GM19372 (cell line): ENCODE data around the gene PEBP1.
"Not testable (repeated sequence)": the region's sequence is repeated elsewhere in the genome, so short reads cannot be mapped to it uniquely, and the experiment has no call there.

Source experiments
- ATAC-seq: cut with Tn5 transposase; IDR thresholded peaks from one replicate; pipeline ENCODE4 v1.9.1; 2021; ENCODE audit warnings: mild to moderate bottlenecking, low read depth, moderate library complexity; ENCODE audit not compliant: unreplicated experiment

PEBP1 gene

DNA sequence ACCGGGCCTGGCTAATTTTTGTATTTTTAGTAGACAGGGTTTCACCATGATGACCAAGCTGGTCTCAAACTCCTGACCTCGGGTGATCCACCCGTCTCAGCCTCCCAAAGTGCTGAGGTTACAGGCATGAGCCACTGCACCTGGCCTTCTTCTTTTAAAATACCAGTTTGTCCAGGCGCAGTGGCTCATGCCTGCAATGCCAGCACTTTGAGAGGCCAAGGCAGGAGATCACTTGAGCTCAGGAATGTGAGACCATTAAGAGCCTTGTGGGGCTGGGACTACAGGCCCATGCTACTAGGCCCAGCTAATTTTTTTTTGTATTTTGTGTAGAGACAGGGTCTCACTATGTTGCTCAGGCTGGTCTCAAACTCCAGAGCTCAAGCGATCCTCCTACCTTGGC, 8.1 kb upstream of the PEBP1 start:
- ATAC-seq: no peak

DNA sequence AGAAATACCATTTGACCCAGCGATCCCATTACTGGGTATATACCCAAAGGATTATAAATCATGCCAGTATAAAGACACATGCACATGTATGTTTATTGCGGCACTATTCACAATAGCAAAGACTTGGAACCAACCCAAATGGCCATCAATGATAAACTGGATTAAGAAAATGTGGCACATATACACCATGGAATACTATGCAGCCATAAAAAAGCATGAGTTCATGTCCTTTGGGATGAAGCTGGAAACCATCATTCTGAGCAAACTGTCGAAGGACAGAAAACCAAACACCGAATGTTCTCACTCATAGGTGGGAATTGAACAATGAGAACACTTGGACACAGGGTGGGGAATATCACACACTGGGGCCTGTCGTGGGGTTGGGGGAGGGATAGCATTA, 6.5 kb upstream of the PEBP1 start:
- not testable (repeated sequence) for ATAC-seq

DNA sequence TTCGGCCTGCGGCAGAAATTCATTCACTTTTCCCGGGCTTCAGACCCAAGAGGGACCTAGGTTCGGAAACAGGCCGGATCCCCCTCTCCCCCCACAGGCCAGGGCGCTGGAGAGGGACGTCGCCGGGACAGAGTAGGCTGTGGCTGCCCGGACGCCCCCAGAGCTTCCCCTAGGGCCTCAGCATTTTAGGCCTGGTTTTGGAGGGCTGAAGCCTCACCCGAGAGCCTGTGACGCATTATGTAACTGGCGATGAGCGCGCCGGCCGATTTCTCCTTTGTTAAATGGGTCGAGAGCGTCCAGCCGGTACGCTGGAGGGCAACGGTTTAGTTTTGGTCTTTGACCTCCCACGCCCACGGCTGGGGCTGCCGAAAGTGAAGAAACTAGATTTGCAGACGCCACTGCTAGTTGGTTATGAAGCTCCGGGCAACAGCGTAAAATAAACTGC, 657 bp downstream of the PEBP1 start:
- ATAC-seq: peak; percentile 35

DNA sequence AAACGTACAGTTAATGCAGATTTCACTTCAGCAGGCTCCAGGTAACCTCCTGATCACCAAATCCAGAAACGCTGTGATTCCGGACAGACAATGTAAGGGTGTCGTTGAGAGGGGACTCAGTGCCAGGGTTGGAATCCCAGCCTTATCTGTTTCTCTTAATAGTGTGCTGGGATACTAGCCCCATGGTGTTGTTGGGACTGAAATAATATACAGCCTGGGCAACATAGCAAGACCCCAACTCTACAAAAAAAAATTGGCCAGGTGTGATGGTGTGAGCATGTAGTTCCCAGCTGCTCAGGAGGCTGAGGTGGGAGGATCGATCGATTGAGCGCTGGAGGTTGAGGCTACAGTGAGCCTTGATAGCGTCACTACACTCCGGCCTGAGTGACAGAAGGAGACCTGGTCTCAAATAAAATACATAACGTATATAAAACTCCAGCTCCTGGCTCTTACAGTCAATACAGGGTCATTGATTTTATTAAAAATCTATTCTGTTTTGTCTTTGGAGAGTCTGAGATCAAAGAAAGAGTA, 1.3 kb downstream of the PEBP1 start:
- ATAC-seq: no peak

DNA sequence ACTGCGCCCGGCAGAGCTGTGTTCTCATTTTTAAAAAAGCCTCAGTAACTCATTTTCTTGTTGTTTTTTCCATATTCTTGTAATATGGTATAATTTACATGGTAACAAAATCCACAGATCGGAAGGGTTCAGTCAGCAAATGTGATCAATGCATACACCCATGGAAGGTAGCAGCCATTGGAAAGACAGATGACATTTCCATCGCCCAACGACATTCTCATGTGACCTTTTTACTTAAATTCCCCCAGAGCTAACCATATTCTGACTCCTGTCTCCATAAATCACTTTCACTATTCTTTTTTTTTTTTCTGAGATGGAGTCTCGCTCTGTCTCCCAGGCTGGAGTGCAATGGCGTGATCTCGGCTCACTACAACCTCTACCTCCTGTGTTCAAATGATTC, 4.9 kb downstream of the PEBP1 start:
- ATAC-seq: no peak

DNA sequence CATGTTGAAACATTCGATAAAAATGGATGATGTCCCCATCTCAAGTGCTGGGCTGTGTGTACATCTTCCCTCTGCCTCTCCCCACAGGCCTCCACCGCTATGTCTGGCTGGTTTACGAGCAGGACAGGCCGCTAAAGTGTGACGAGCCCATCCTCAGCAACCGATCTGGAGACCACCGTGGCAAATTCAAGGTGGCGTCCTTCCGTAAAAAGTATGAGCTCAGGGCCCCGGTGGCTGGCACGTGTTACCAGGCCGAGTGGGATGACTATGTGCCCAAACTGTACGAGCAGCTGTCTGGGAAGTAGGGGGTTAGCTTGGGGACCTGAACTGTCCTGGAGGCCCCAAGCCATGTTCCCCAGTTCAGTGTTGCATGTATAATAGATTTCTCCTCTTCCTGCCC, 8.6 kb downstream of the PEBP1 start:
- no peak for ATAC-seq

DNA sequence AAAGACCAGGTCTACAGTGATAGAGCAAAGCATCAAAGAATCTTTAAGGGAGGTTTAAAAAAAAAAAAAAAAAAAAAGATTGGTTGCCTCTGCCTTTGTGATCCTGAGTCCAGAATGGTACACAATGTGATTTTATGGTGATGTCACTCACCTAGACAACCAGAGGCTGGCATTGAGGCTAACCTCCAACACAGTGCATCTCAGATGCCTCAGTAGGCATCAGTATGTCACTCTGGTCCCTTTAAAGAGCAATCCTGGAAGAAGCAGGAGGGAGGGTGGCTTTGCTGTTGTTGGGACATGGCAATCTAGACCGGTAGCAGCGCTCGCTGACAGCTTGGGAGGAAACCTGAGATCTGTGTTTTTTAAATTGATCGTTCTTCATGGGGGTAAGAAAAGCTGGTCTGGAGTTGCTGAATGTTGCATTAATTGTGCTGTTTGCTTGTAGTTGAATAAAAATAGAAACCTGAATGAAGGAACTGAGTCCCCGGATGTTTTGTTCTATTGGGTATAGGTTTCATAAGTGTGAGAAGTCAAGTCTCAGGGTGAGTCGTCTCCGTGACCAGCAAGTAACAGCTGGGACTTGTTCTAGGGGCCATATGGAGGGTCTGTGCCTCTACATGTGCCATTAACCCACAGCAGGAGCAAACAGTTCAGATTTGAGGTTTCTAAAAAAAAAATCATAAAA, 9.3 kb downstream of the PEBP1 start:
- ATAC-seq: no peak

DNA sequence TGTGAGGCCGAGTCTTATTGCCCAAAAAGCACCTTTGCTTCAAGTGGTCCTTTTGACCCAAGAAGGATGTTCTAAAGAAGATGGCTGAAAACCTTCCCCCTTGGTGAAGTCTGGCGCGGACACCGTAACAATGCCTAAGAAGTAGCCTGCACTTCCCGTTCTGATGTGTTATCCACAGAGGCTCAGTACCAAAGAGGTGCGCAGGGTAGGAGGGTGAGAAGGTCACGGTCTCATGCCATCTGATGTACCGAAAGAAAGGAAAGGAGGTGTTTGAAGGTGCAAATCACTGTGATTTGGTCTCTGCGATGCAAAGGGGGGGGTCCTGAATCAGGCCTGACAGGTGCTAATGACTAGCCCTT, 9.9 kb downstream of the PEBP1 start:
- ATAC-seq: no peak

DNA sequence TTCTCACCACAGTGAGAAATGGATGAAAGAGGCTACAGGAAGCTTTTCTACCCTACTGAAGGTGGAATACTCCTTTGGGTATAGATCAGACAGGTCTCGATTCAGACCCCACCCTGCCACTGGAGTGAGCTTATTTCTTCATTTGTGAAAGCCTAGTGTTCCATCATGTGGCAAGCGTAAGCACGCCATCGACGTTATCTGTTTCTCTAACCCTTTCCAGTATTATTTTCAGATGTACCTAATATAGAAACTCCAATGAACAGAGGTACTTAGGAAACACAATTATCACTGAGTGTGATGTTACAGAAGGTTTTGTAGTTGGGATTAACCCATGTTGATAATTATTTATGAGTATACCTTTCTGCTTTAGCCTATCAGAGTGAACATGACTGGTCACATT, 12.4 kb downstream of the PEBP1 start:
- no peak for ATAC-seq

DNA sequence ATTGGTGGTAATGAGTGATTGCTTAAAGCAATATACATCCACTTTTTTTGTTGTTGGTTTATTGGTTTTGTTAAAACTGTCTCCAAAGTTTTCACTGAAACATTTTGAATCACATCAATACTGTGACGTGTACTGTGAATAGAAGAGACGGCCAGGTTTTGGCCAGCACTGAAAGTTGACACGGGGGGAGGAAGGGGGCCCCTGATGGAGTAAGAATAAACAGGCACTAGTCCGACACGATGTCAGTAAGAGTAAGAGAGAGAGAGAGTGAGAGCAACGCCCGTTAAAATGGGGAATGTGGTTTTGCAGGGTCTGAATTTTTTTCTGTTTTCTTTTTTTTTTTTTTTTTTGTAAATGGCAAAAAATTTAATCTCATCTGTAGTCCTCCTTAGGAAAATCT, 14.7 kb downstream of the PEBP1 start:
- no peak for ATAC-seq

DNA sequence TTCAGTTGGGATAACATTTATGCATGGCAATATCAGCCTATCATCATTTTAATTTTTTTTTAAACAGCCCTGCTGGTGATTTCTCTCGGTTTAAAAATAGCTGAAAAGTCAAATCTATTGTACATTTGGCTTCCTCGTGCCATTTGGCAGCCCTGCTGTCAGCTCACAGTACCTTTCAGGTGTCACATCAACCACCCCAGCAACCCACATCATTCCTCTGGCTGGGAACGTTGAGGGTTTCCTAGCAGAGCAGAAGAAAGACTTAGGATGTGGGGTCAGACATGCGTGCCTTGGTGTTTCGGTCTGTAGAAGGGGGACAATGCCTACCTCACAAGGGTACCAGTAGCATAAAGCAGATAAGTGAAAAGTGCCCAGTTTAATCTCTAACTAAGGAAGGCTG, 15.8 kb downstream of the PEBP1 start:
- no peak for ATAC-seq

DNA sequence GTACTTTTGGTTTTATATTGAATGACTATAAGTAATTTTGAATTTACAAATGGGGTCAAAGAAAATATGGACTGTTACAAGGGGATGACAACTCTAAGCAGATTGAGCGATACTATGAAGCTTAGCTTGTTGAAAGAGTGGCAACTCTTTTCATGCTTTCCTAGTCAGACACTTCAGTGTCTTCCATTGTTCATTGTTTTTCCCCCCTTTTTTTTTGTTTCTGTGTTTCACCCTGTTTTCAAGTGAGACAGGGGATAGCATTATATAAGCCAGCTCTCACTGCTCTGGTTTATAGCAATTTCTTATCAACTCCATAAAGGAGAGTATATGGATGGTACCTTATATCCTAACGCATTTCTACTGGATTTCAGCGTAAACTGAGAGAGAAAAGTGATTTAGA, 24.6 kb downstream of the PEBP1 start:
- ATAC-seq: no peak

DNA sequence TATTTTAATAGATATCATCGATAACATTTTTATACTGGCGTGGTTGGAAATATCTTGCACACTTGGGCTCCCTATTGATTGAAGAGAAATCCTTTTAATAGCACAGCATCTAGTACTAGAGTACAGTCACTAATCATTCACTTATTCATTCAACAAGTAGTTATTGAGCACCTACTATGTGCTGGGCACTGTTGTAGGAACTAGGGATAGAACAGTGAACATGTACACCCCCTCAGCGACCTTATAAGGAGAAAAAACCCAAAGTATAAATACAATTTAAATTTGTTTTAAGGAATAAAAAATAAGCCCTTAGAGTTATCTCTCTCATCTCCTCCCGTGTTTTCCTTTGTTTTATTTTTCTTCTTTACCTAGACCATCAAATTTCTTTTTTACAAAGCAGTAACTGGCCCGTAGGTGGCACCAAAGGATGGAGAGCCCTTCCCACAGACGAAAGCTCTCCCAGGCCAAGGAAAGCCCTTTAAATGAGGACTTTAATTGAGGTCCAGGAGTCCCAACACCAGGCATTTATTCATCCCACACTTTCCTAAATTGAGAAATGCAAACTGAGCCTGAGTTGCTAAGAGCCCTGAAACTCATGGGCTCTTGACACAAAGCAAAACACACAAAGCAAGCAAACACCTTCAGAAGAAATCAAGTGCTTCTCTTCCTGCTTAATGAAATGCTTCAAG, 29.0 kb downstream of the PEBP1 start:
- ATAC-seq: no peak

DNA sequence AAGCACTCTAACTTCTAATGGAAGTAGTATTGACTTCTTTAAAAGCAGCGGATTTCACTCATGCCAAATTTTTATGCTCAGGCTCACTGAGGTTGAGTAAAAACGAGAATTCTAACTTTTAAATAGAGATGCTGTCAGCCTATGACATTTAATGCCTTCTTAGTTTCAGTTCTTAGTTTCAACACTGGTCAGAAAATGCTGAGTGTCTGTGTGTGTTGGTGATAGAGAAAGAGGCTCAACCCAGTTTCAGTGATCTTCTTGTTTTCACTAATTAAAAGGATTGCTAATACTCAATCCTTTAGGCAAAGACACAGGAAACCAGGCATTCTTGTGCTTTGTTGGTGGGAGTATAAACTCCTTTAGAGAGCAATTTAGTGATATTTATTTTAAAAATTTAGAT, 31.0 kb downstream of the PEBP1 start:
- peak; percentile 98 for ATAC-seq

DNA sequence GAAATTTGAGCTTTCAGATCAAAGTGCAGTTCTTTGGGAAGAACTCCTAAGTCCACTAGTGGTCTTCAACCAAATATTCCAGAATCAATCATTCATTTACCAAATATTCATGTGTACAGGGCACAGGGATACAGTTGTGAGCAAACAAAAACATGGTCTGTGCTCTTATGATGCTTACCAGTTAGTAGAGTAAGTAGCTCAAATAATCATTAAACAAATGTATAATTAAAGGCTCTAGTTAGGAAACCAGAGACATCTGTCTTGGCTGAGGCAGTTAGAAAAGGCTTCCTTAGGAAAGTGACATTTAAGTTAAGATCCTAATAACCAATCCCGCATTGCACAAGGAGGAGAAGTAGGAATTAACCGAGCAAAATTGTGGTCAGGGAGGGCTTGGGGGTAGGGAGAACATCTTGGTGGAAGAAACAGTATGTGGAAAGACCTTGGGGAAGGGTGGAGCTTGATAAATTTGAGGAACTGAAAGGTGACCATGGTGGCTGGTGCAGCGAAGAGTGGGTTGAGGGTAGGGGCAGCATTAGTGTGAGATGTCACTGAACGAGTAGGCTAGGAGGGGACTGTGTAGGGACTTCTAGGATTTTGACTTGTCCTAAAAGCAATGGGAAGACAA, 40.0 kb downstream of the PEBP1 start:
- peak; percentile 97 for ATAC-seq

DNA sequence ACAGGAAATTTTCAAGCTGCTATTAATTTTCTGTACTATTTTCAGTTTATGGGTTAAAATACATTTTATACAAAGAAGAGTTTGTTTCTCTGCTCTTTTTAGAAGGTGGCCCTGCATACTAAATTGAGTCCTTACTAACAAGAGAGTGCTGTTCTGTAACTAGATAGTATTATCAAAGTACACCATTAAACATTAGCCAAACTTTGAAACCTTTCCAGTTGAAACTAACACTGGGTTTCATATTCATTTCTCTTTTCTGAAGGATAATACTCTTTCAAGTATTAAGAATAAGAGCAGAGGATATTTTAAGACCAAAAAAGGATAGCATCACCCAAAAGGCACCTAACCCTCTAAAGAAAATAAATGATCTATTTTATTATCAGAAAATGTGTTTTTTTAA, 47.2 kb downstream of the PEBP1 start:
- peak; percentile 48 for ATAC-seq

DNA sequence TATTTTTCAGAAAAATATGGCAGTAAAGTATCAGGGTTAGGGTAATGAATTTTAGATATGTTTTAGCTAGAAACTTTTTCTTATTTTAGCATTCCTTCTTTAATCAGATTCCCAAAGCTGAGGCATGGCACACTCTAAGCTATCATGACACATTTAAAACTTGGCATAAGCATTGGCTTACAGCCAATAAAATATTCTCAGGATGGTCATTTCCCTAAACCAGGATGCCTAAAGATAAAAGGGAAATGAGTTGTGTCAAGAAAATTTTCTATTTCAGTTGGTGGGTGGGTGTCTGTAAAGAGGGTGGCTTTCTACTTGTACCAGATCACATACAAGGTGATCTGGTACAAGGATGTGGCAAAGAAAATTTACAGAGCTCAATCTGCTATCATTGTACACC, 47.8 kb downstream of the PEBP1 start:
- no peak for ATAC-seq

DNA sequence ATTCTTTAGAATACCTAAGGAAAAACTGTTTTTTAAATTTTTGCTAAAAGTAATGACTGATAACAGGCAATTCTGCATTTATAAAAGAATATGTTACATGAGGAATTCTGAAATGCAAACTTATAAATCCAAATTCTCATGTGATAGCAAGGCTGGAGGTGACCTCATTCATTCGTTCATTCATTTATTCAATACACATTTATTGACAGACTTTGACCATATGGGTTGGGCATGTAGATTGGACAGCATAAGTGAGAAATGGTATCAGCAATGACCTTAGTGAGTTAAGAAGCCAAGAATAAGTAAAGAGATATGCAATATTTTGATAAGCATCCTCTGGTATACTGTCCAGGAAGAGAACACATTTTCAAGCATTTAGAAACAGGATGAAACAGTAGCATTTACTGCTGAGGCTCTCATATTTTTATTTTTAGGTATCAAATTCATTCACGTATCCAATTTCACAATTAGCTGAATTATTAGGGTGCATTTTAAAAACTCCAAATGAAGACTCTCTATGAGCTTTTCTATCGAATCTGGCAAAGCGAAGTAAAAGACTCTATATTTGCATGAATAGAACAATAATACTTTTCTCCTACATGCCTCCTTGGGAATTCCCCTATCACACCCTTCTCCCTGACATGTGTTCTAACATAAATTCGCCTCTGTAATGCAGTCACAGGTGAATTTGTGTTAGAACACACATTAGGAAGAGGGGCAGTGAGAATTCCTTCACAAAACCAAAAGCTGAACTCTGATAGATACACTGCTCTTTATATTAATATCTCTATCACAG, 49.9 kb downstream of the PEBP1 start:
- ATAC-seq: no peak

DNA sequence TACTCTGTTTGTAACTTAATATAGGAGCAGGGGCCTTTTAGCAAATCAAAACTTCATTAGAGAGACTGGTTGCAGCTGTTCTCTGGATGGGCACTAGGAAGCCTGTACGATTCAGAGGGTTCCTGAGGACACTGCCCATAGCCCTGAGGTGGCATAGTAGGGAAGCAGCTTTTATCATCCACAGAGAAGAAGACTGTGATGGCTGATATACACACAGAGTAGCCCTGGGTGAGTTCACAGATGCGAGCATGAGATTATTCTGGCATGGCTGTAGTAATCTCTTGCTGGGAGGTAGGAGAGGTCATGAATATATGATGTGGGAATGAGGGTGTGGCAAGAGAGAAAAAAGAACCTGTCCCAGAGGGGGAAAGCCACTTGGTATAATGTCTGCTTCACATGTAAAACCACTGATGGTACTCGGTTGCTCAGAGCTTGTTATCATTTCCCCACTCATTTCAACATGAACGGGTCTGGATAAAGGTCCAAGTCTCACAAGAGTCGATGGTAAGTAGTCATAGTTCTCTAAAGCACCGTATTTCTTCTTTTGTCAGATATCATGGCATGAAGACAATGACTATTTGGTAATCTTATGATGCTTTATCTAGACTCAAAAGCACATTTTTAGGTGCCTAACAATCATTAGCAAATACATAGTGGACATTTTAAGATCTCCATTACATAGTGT, 52.0 kb downstream of the PEBP1 start:
- ATAC-seq: no peak

DNA sequence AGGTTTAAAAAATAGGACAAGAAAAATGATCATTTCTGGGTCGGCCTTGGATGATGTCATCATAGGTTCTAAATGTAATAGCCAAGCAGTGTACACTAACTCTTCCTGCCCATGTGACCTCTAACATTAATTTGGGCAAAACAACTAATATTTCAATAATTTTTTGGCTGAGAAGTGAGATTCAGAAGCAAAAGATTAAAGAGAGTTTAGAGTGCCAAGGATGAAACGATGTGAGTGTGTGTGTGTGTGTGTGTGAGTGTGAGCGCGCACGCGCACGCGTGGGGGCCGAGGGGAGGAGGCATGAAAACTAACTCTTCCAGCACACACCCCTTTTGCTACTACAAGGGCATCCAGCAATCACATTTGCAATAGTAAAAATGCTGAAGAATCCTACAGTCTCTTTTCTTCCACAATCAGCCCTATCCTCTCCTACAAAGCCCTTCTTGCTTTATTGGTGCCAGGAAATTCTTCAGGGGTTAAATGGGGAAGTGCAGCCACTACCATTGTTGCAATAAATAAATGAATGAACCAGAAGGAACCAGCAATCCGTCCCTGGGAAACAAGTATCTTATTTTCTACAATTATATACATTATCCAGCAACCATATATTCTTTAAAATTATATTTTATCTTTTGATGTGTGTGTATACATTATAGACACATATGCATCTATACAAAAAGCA, 52.9 kb downstream of the PEBP1 start:
- no peak for ATAC-seq
